H1 (cell line): ENCODE measurements around the gene GGTLC2. TPM values are rescaled to one million over a fixed set of nuclear protein-coding genes. Genes with fewer than 3 reads are reported as not detected.

Source experiments
- CTCF ChIA-PET: fragments of 300-600 bp; sonication (Branson Sonifier 250); formaldehyde crosslinking; loops from one replicate; lab custom pipeline; 2021; ENCODE audit not compliant: partially characterized antibody; lab: Charles Lee
- POLR2A ChIA-PET: fragments of 300-600 bp; sonication (Branson Sonifier 250); formaldehyde crosslinking; loops from one replicate; lab custom pipeline; 2021; ENCODE audit warnings: inconsistent platforms; ENCODE audit not compliant: partially characterized antibody; lab: Charles Lee
- DNase-seq, 2 experiments: peaks; one replicate each; pipeline versions ENCODE4 v3.0.0 to v3.0.0-alpha.2; 2010 to 2022; ENCODE audit warnings: low spot score in 2 of 2, low read depth in 1 of 2, mixed read lengths in 1 of 2
- FAIRE-seq: peaks from 2 replicates; lab custom pipeline; 2011; peaks lifted over from hg19 to GRCh38; lab: Jason Lieb, UNC
- H2AFZ ChIP-seq: 2 replicates; pipeline ENCODE4 v1.8.1; 2012; ENCODE audit warnings: low read length, inconsistent platforms
- H2AK5ac ChIP-seq: 2 replicates; pipeline ENCODE4 v1.6.1; 2013; ENCODE audit warnings: low read depth, low read length
- H2BK120ac ChIP-seq: replicated peaks from 2 replicates; pipeline ENCODE3; 2013; ENCODE audit warnings: low read depth, low read length, inconsistent platforms
- H2BK12ac ChIP-seq: 2 replicates; pipeline ENCODE4 v1.6.1; 2013; ENCODE audit warnings: low read depth, low read length
- H2BK15ac ChIP-seq: 2 replicates; pipeline ENCODE4 v1.6.1; 2013; ENCODE audit warnings: low read length
- H2BK20ac ChIP-seq: 2 replicates; pipeline ENCODE4 v1.6.1; 2013; ENCODE audit warnings: low read length
- H2BK5ac ChIP-seq: 2 replicates; pipeline ENCODE4 v1.6.1; 2013; ENCODE audit warnings: low read depth, low read length
- H3K14ac ChIP-seq: 2 replicates; pipeline ENCODE4 v1.6.1; 2013; ENCODE audit warnings: inconsistent platforms; ENCODE audit not compliant: insufficient read length
- H3K18ac ChIP-seq: 2 replicates; pipeline ENCODE4 v1.6.1; 2013; ENCODE audit warnings: low read length; ENCODE audit errors: extremely low read depth
- H3K23ac ChIP-seq: 2 replicates; pipeline ENCODE4 v1.6.1; 2013; ENCODE audit warnings: inconsistent platforms; ENCODE audit not compliant: insufficient read length
- H3K23me2 ChIP-seq: 2 replicates; pipeline ENCODE4 v1.6.1; 2013; ENCODE audit warnings: low read depth, low read length
- H3K27ac ChIP-seq: 2 replicates; pipeline ENCODE4 v1.6.1; 2011; ENCODE audit warnings: low read depth, low read length, inconsistent platforms
- H3K27me3 ChIP-seq, 4 experiments: replicated peaks in 1 of 4; 1 replicate in 1 of 4; 2 replicates in 3 of 4; pipeline versions ENCODE4 v1.6.1 to v1.8.1; 2011 to 2013; ENCODE audit warnings: low read length in 3 of 4, mild to moderate bottlenecking in 3 of 4, inconsistent platforms in 2 of 4, mixed read lengths in 2 of 4, moderate library complexity in 1 of 4; ENCODE audit not compliant: control insufficient read depth in 3 of 4, insufficient read depth in 3 of 4; ENCODE audit errors: extremely low read depth in 1 of 4
- H3K36me3 ChIP-seq, 4 experiments: 2 replicates each; pipeline versions ENCODE4 v1.6.1 to v1.8.1; 2011 to 2013; ENCODE audit warnings: mild to moderate bottlenecking in 4 of 4, low read length in 3 of 4, moderate library complexity in 2 of 4, control low read depth in 1 of 4, inconsistent platforms in 1 of 4; ENCODE audit not compliant: insufficient read depth in 4 of 4, control insufficient read depth in 2 of 4
- H3K4ac ChIP-seq: replicated peaks from 2 replicates; pipeline ENCODE3; 2013; ENCODE audit warnings: low read length, low read depth, mixed read lengths, inconsistent platforms; ENCODE audit not compliant: insufficient read length
- H3K4me1 ChIP-seq, 4 experiments: replicated peaks in 1 of 4; 1 replicate in 1 of 4; 2 replicates in 3 of 4; pipeline versions ENCODE4 v1.6.1 to v1.8.1; 2011 to 2013; ENCODE audit warnings: low read length in 3 of 4, inconsistent platforms in 2 of 4, mixed read lengths in 1 of 4; ENCODE audit not compliant: insufficient read depth in 4 of 4, control insufficient read depth in 3 of 4
- H3K4me2 ChIP-seq, 2 experiments: 2 replicates each; pipeline versions ENCODE4 v1.6.1 to v1.8.1; 2011 to 2013; ENCODE audit warnings: low read depth in 2 of 2, low read length in 2 of 2, control low read depth in 1 of 2, inconsistent platforms in 1 of 2, mild to moderate bottlenecking in 1 of 2; ENCODE audit not compliant: insufficient read depth in 1 of 2
- H3K4me3 ChIP-seq, 4 experiments: fragments of 200-600, 300-600 bp in 1 of 4; sonication (generic), shearing (Covaris generic), sonication (Bioruptor Twin) in 1 of 4; 2 replicates each; pipeline versions ENCODE4 v1.5.1 to v1.8.1; 2011 to 2016; ENCODE audit warnings: low read length in 4 of 4, low read depth in 3 of 4, control low read depth in 2 of 4, inconsistent platforms in 2 of 4, mild to moderate bottlenecking in 2 of 4, mixed read lengths in 1 of 4, moderate library complexity in 1 of 4; ENCODE audit not compliant: insufficient read depth in 2 of 4; ENCODE audit errors: extremely low read depth in 1 of 4
- H3K56ac ChIP-seq: replicated peaks from 2 replicates; pipeline ENCODE3; 2013; ENCODE audit warnings: low read depth, mild to moderate bottlenecking, mixed read lengths, low read length, inconsistent platforms; ENCODE audit not compliant: insufficient read length
- H3K79me1 ChIP-seq: 2 replicates; pipeline ENCODE4 v1.6.1; 2013; ENCODE audit warnings: low read depth, low read length, control low read depth
- H3K79me2 ChIP-seq, 2 experiments: 2 replicates each; pipeline versions ENCODE4 v1.6.1 to v1.8.1; 2012 to 2013; ENCODE audit warnings: low read length in 2 of 2, mild to moderate bottlenecking in 2 of 2, inconsistent platforms in 1 of 2; ENCODE audit not compliant: insufficient read depth in 2 of 2, control insufficient read depth in 1 of 2
- H3K9ac ChIP-seq, 4 experiments: replicated peaks in 1 of 4; 1 replicate in 1 of 4; 2 replicates in 3 of 4; pipeline versions ENCODE4 v1.6.1 to v1.8.1; 2011 to 2013; ENCODE audit warnings: low read depth in 3 of 4, low read length in 3 of 4, control low read depth in 2 of 4, mild to moderate bottlenecking in 2 of 4, moderate library complexity in 2 of 4, inconsistent platforms in 1 of 4; ENCODE audit errors: extremely low read depth in 1 of 4
- H3K9me3 ChIP-seq, 2 experiments: 2 replicates each; pipeline versions ENCODE4 v1.6.1 to v1.8.1; 2012 to 2013; ENCODE audit warnings: mild to moderate bottlenecking in 2 of 2, moderate library complexity in 2 of 2, control low read depth in 1 of 2, inconsistent platforms in 1 of 2, low read depth in 1 of 2, low read length in 1 of 2, mixed read lengths in 1 of 2; ENCODE audit not compliant: insufficient read depth in 2 of 2
- H4K20me1 ChIP-seq, 2 experiments: replicated peaks in 1 of 2; 2 replicates each; pipeline versions ENCODE3 to v1.8.1; 2011 to 2013; ENCODE audit warnings: inconsistent platforms in 2 of 2, low read length in 2 of 2, mild to moderate bottlenecking in 1 of 2; ENCODE audit not compliant: insufficient read depth in 2 of 2, control insufficient read depth in 1 of 2
- H4K5ac ChIP-seq: 2 replicates; pipeline ENCODE4 v1.6.1; 2013; ENCODE audit warnings: low read length, low read depth, mixed read lengths, inconsistent platforms; ENCODE audit not compliant: insufficient read length
- H4K8ac ChIP-seq: 2 replicates; pipeline ENCODE4 v1.8.0; 2013; ENCODE audit warnings: mild to moderate bottlenecking, moderate library complexity, low read length, inconsistent platforms; ENCODE audit not compliant: insufficient read depth; ENCODE audit errors: extremely low read depth
- H4K91ac ChIP-seq: replicated peaks from 2 replicates; pipeline ENCODE3; 2013; ENCODE audit warnings: low read length, mixed read lengths, inconsistent platforms; ENCODE audit not compliant: insufficient read length
- BRCA1 ChIP-seq: IDR thresholded peaks from 2 replicates; pipeline ENCODE4 v1.6.1; 2012; ENCODE audit warnings: low read depth, low read length, improper control_type of control experiment
- CEBPB ChIP-seq: IDR thresholded peaks from 2 replicates; pipeline ENCODE4 v1.6.1; 2012; ENCODE audit warnings: low read depth, low read length
- CHD1 ChIP-seq: IDR thresholded peaks from 2 replicates; pipeline ENCODE4 v1.6.1; 2012; ENCODE audit warnings: low read depth, low read length, improper control_type of control experiment
- JUND ChIP-seq: IDR thresholded peaks from 2 replicates; pipeline ENCODE4 v1.6.1; 2011; ENCODE audit warnings: mild to moderate bottlenecking, improper control_type of control experiment, low read length
- POLR2AphosphoS5 ChIP-seq: IDR thresholded peaks from 2 replicates; pipeline ENCODE4 v1.6.1; 2011; ENCODE audit warnings: low read depth, low read length
- RAD21 ChIP-seq, 2 experiments: IDR thresholded peaks in 1 of 2; conservative IDR thresholded peaks in 1 of 2; 2 replicates each; pipeline ENCODE4 v1.6.1; 2011; ENCODE audit warnings: low read depth in 2 of 2, low read length in 2 of 2, improper control_type of control experiment in 1 of 2, inconsistent platforms in 1 of 2, mild to moderate bottlenecking in 1 of 2, moderate library complexity in 1 of 2
- SIRT6 ChIP-seq: IDR thresholded peaks from one replicate; pipeline ENCODE4 v1.7.1; 2012; ENCODE audit warnings: low read length, inconsistent platforms
- TAF1 ChIP-seq: IDR thresholded peaks from 2 replicates; pipeline ENCODE4 v1.6.1; 2011; ENCODE audit warnings: mild to moderate bottlenecking, low read depth, low read length
- USF2 ChIP-seq: IDR thresholded peaks from 2 replicates; pipeline ENCODE4 v1.6.1; 2011; ENCODE audit warnings: low read length, improper control_type of control experiment
- ZNF274 ChIP-seq: IDR thresholded peaks from 2 replicates; pipeline ENCODE4 v1.7.0; 2012; ENCODE audit warnings: low read length, borderline replicate concordance; ENCODE audit errors: extremely low read depth
- WGBS, 2 experiments: shearing (Covaris generic) in 1 of 2; methylation state at CpG; one replicate each; pipeline versions ENCODE4 v1.1.6 to v1.1.7; 2013 to 2015; ENCODE audit warnings: low lambda C conversion rate in 2 of 2, mixed read lengths in 2 of 2, inconsistent platforms in 1 of 2, low coverage in 1 of 2, missing lambda C conversion rate in 1 of 2; ENCODE audit not compliant: insufficient replicate concordance in 2 of 2, insufficient coverage in 1 of 2, insufficient read length in 1 of 2; ENCODE audit errors: extremely low coverage in 1 of 2, missing lambda C conversion rate in 1 of 2; 5-methylcytosine and 5-hydroxymethylcytosine counted together
- polyA plus RNA-seq, 7 experiments: library from polyadenylated mRNA; depleted of rRNA in 3 of 7; stranded (reverse) in 5 of 7; unstranded in 2 of 7; fragments of >200 nt in 5 of 7; fragments of 200-250 nt in 2 of 7; gene quantifications; 1 replicate in 5 of 7; 2 replicates in 1 of 7; 4 replicates in 1 of 7; pipeline versions ENCODE4 v1.2.1 to v1.2.3, GENCODE V29; 2011 to 2013; ENCODE audit warnings: missing spikeins in 2 of 7, mixed read lengths in 2 of 7
- total RNA-seq: library from RNA; stranded (reverse); fragmentation: NEBNext Ultra II Directional; extraction: Animal tissue kit (Norgen Biotek cat#: 25700); gene quantifications from 2 replicates; pipeline ENCODE4 v1.2.1, GENCODE V29; 2021

GGTLC2 gene
- total and polyA plus RNA-seq, 2 of the 8 experiments (the other 6 are each of a cell fraction or from before 2014, with no cell fraction given): not detected

- no peaks in the 10 kb centered on the region for H3K36me3 ChIP-seq
- H2BK120ac ChIP-seq: no peak overlapping the region
- peaks cover 20 to 50% (median 43%) of the 10 kb centered on the region in 4 experiments; a peak in 5 of 7 replicates for H3K27me3 ChIP-seq
- no peak overlapping the region for H2BK5ac ChIP-seq
- no peak overlapping the region for H3K18ac ChIP-seq
- no peaks in the 10 kb centered on the region; a peak in 1 of 7 replicates for H3K4me1 ChIP-seq
- H3K4ac ChIP-seq: no peak overlapping the region
- DNase-seq: no peak
- H3K23ac ChIP-seq: no peak overlapping the region
- POLR2A ChIA-PET: no interaction called here
- no peak overlapping the region for H4K5ac ChIP-seq
- peaks cover 0 to 2% of the 10 kb centered on the region in 2 experiments for H4K20me1 ChIP-seq
- no peak for FAIRE-seq
- H2AK5ac ChIP-seq: no peak overlapping the region
- H3K56ac ChIP-seq: no peak overlapping the region
- no peak overlapping the region for H2BK20ac ChIP-seq
- no peak overlapping the region for H2BK15ac ChIP-seq
- no peak overlapping the region for H3K9ac ChIP-seq
- no peak overlapping the region for H3K4me3 ChIP-seq
- 50% methylated on average over 1 of the region's 1 CpG; no CpG with 5 or more reads in 1 of the 2 experiments for WGBS, 2 experiments
- no peak overlapping the region for H3K27ac ChIP-seq
- H3K79me1 ChIP-seq: no peaks in the 10 kb centered on the region
- H2BK12ac ChIP-seq: no peak overlapping the region
- H3K79me2 ChIP-seq: no peaks in the 10 kb centered on the region
- H3K4me2 ChIP-seq: no peak overlapping the region
- no peak overlapping the region for H3K14ac ChIP-seq
- no peaks in the 10 kb centered on the region for H3K23me2 ChIP-seq
- no peak overlapping the region for H2AFZ ChIP-seq
- H4K91ac ChIP-seq: no peak overlapping the region
- TF ChIP-seq TAF1 (no peak), POLR2AphosphoS5 (no peak), RAD21 (IDR thresholded peaks at IDR 0.05 in 1 of 2, conservative IDR thresholded peaks at IDR 0.05 in 1 of 2; ENCODE audit: low read depth in 2 of 2, low read length in 2 of 2) (no peak), CEBPB (no peak), USF2 (no peak), ZNF274 (no peak), BRCA1 (no peak), JUND (no peak), CHD1 (no peak), SIRT6 (no peak)
- H4K8ac ChIP-seq: no peak overlapping the region
- H3K9me3 ChIP-seq: peaks cover 18 to 66% of the 10 kb centered on the region in 2 experiments
- CTCF ChIA-PET: interaction anchor here (1.3 kb wide), 1 partner anchor 58 kb away, joined by 3 read pairs; no protein-coding TSS in a partner anchor
Observed at GRCh38 chr22:22694106-22694505, 49.7 kb downstream of the GGTLC2 start.
